MG63 (cell line): ENCODE measurements around the gene RTTN. TPM values are rescaled to one million over a fixed set of nuclear protein-coding genes. Genes with fewer than 3 reads are reported as not detected.

Experiments
- DNase-seq: peaks from one replicate; pipeline ENCODE4 v3.0.0-alpha.2; 2020
- H3K27me3 ChIP-seq: fragments of 250-450 bp; sonication (Bioruptor Pico); 2 replicates; pipeline ENCODE4 v1.5.1; 2020; ENCODE audit warnings: mild to moderate bottlenecking, moderate library complexity
- H3K36me3 ChIP-seq: fragments of 250-450 bp; sonication (Bioruptor Pico); 2 replicates; pipeline ENCODE4 v1.5.1; 2020; ENCODE audit warnings: mild to moderate bottlenecking, moderate library complexity
- H3K4me3 ChIP-seq: fragments of 250-450 bp; sonication (Bioruptor Pico); 2 replicates; pipeline ENCODE4 v1.5.1; 2020; ENCODE audit warnings: mild to moderate bottlenecking, moderate library complexity
- H3K9me3 ChIP-seq: fragments of 250-450 bp; sonication (Bioruptor Pico); 2 replicates; pipeline ENCODE4 v1.5.1; 2020; ENCODE audit warnings: mild to moderate bottlenecking, moderate library complexity
- total RNA-seq: library from RNA; depleted of rRNA; stranded (reverse); fragments of >200 nt; shearing (Covaris generic); gene quantifications from 2 replicates; pipeline ENCODE4 v1.2.3, GENCODE V29; 2014; ENCODE audit warnings: low replicate concordance

RTTN gene
- total RNA-seq, 1 experiment from 2014 or later = 5.9 TPM

- Histone ChIP-seq H3K36me3 (no peaks in the 10 kb centered on the region), H3K9me3 (peaks cover 6% of the 10 kb centered on the region), H3K4me3 (no peak overlapping the region), H3K27me3 (no peaks in the 10 kb centered on the region; the same call in 1 of the 2 replicates)
- no peak for DNase-seq
Observed at GRCh38 chr18:70221915-70222278, 16.4 kb upstream of the RTTN start.

GRCh38 chr18:70221156-70221914 lies 15.8 kb upstream of the RTTN start:
- Histone ChIP-seq H3K27me3 (no peaks in the 10 kb centered on the region; the same call in 1 of the 2 replicates), H3K36me3 (no peaks in the 10 kb centered on the region), H3K9me3 (peaks cover under 1% of the 10 kb centered on the region), H3K4me3 (no peak overlapping the region)
- no peak for DNase-seq

GRCh38 chr18:70220628-70221027 lies 15.1 kb upstream of the RTTN start:
- DNase-seq = no peak

GRCh38 chr18:70219688-70220087 lies 14.2 kb upstream of the RTTN start:
- no peak for DNase-seq
- H3K27me3 ChIP-seq = no peaks in the 10 kb centered on the region; the same call in 1 of the 2 replicates
- no peak overlapping the region for H3K4me3 ChIP-seq
- H3K9me3 ChIP-seq = no peaks in the 10 kb centered on the region; the same call in 1 of the 2 replicates
- H3K36me3 ChIP-seq = no peaks in the 10 kb centered on the region

More at GRCh38 chr18:70220628-70221027, 15.1 kb upstream of the RTTN start:
- Histone ChIP-seq H3K4me3 (no peak overlapping the region), H3K27me3 (no peaks in the 10 kb centered on the region; the same call in 1 of the 2 replicates), H3K36me3 (no peaks in the 10 kb centered on the region), H3K9me3 (no peaks in the 10 kb centered on the region; the same call in 1 of the 2 replicates)

- Histone ChIP-seq H3K9me3 (no peaks in the 10 kb centered on the region; the same call in 1 of the 2 replicates), H3K27me3 (no peaks in the 10 kb centered on the region), H3K36me3 (no peaks in the 10 kb centered on the region), H3K4me3 (no peak overlapping the region)
- DNase-seq = no peak
Observed at GRCh38 chr18:70216788-70217187, 11.3 kb upstream of the RTTN start.

- Histone ChIP-seq H3K4me3 (no peak overlapping the region), H3K36me3 (peaks cover 5% of the 10 kb centered on the region; the same call in 1 of the 2 replicates), H3K27me3 (no peaks in the 10 kb centered on the region), H3K9me3 (no peaks in the 10 kb centered on the region)
- no peak for DNase-seq
Observed at GRCh38 chr18:70207181-70207580, 1.7 kb upstream of the RTTN start.

- Histone ChIP-seq H3K4me3 (no peak overlapping the region), H3K36me3 (peaks cover 32% of the 10 kb centered on the region), H3K9me3 (no peaks in the 10 kb centered on the region), H3K27me3 (no peaks in the 10 kb centered on the region)
- DNase-seq = no peak
Observed at GRCh38 chr18:70200286-70200685, 5.2 kb downstream of the RTTN start.

GRCh38 chr18:70197844-70198243 lies 7.6 kb downstream of the RTTN start:
- Histone ChIP-seq H3K9me3 (no peaks in the 10 kb centered on the region), H3K27me3 (no peaks in the 10 kb centered on the region), H3K36me3 (peaks cover 50% of the 10 kb centered on the region), H3K4me3 (no peak overlapping the region)
- no peak for DNase-seq

- no peaks in the 10 kb centered on the region for H3K27me3 ChIP-seq
- no peaks in the 10 kb centered on the region for H3K9me3 ChIP-seq
- no peak for DNase-seq
- no peak overlapping the region for H3K4me3 ChIP-seq
- H3K36me3 ChIP-seq = peaks cover 48% of the 10 kb centered on the region
Observed at GRCh38 chr18:70197026-70197425, 8.5 kb downstream of the RTTN start.

- DNase-seq = peak; percentile 3
- H3K4me3 ChIP-seq = no peak overlapping the region
- H3K9me3 ChIP-seq = no peaks in the 10 kb centered on the region
- H3K36me3 ChIP-seq = peaks cover 54% of the 10 kb centered on the region
- H3K27me3 ChIP-seq = no peaks in the 10 kb centered on the region
Observed at GRCh38 chr18:70195852-70196434, 9.5 kb downstream of the RTTN start.

- Histone ChIP-seq H3K36me3 (peaks cover 54% of the 10 kb centered on the region), H3K27me3 (no peaks in the 10 kb centered on the region), H3K9me3 (no peaks in the 10 kb centered on the region), H3K4me3 (no peak overlapping the region)
- no peak for DNase-seq
Observed at GRCh38 chr18:70195014-70195614, 10.4 kb downstream of the RTTN start.

GRCh38 chr18:70194227-70194890 lies 11.1 kb downstream of the RTTN start:
- Histone ChIP-seq H3K4me3 (no peak overlapping the region), H3K36me3 (peaks cover 59% of the 10 kb centered on the region)
- no peak for DNase-seq

GRCh38 chr18:70190529-70190928 lies 15.0 kb downstream of the RTTN start:
- Histone ChIP-seq H3K9me3 (no peaks in the 10 kb centered on the region), H3K36me3 (peaks cover 66% of the 10 kb centered on the region), H3K27me3 (no peaks in the 10 kb centered on the region), H3K4me3 (no peak overlapping the region)
- DNase-seq = no peak

More at GRCh38 chr18:70194227-70194890, 11.1 kb downstream of the RTTN start:
- Histone ChIP-seq H3K9me3 (no peaks in the 10 kb centered on the region), H3K27me3 (no peaks in the 10 kb centered on the region)

GRCh38 chr18:70188113-70188512 lies 17.4 kb downstream of the RTTN start:
- DNase-seq = no peak

GRCh38 chr18:70183441-70183840 lies 22.0 kb downstream of the RTTN start:
- Histone ChIP-seq H3K4me3 (no peak overlapping the region), H3K36me3 (peaks cover 38% of the 10 kb centered on the region), H3K27me3 (no peaks in the 10 kb centered on the region), H3K9me3 (no peaks in the 10 kb centered on the region)
- no peak for DNase-seq

More at GRCh38 chr18:70188113-70188512, 17.4 kb downstream of the RTTN start:
- H3K27me3 ChIP-seq = no peaks in the 10 kb centered on the region
- H3K4me3 ChIP-seq = no peak overlapping the region
- H3K9me3 ChIP-seq = no peaks in the 10 kb centered on the region
- peaks cover 53% of the 10 kb centered on the region for H3K36me3 ChIP-seq

- H3K27me3 ChIP-seq = no peaks in the 10 kb centered on the region
- H3K4me3 ChIP-seq = no peak overlapping the region
- no peaks in the 10 kb centered on the region for H3K9me3 ChIP-seq
- H3K36me3 ChIP-seq = peaks cover 29% of the 10 kb centered on the region
- DNase-seq = no peak
Observed at GRCh38 chr18:70182548-70182947, 22.9 kb downstream of the RTTN start.

GRCh38 chr18:70181725-70182124 lies 23.8 kb downstream of the RTTN start:
- DNase-seq = no peak
- H3K36me3 ChIP-seq = peaks cover 21% of the 10 kb centered on the region
- H3K9me3 ChIP-seq = no peaks in the 10 kb centered on the region
- no peak overlapping the region for H3K4me3 ChIP-seq
- no peaks in the 10 kb centered on the region for H3K27me3 ChIP-seq
